Measurements from ENCODE around the gene MYO15A. TPM values are rescaled to one million over a fixed set of nuclear protein-coding genes. Genes with fewer than 3 reads are reported as not detected.

MYO15A gene
- total RNA-seq, 4 donors from 2014 or later, result 0.30 to 0.68 (median 0.50) TPM

DNA sequence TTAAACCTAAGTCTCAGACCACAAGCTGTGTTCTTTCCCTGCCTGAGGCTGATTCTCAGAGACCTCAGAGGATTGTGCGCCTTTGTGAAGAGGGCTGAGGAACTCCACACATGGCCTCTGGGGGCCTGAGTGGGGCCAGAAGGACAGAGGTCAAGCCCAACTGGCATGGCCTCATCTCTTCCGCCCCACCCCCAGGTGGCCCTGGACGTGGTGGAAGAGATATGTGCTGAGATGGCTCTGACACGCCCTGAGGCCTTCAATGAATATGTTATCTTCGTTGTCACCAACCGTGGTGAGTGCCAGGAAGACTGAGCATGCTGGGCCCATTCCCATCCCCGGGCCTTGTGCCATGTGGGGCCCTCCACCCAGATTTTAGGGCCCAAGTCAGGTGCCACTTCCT lies 55.0 kb downstream of the MYO15A start:
- intact Hi-C loops (cut with DNase I; ENCODE audit: low total_unique reads), result no loop called here
- no peak for DNase-seq (ENCODE audit: low spot score in 2 of 2)
- TF ChIP-seq, protein P1, sequence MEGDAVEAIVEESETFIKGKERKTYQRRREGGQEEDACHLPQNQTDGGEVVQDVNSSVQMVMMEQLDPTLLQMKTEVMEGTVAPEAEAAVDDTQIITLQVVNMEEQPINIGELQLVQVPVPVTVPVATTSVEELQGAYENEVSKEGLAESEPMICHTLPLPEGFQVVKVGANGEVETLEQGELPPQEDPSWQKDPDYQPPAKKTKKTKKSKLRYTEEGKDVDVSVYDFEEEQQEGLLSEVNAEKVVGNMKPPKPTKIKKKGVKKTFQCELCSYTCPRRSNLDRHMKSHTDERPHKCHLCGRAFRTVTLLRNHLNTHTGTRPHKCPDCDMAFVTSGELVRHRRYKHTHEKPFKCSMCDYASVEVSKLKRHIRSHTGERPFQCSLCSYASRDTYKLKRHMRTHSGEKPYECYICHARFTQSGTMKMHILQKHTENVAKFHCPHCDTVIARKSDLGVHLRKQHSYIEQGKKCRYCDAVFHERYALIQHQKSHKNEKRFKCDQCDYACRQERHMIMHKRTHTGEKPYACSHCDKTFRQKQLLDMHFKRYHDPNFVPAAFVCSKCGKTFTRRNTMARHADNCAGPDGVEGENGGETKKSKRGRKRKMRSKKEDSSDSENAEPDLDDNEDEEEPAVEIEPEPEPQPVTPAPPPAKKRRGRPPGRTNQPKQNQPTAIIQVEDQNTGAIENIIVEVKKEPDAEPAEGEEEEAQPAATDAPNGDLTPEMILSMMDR (IDR thresholded peaks at IDR 0.05), result no peak
- no peak for TF ChIP-seq POLR2A (IDR thresholded peaks at IDR 0.05)
- no peak overlapping the region for H3K4me3 ChIP-seq (ENCODE audit: low read depth, poor library complexity, severe bottlenecking)
- 64 to 70% methylated on average over 7 of the region's 7 CpGs for WGBS, 2 donors

DNA sequence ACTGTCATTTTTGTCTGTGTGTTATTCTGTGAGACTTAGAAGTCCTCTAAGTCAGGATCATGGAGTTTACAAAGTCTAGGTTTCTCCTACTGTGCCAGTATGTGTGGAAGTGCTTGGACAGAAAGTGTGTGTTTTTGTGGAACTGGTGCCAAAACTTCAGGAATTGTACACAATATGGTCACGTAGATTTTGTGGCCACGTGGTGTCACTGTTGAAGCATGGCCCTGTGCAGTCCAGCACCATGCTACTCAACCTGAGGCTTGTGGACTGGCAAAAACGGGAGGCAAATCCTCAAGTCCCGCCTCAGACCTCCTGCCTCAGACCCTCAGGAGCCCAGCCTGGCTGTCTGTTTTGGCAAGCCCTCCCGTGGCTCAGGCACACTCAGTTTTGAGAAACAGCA lies 58.3 kb downstream of the MYO15A start:
- no peak overlapping the region for H3K4me3 ChIP-seq (ENCODE audit: low read depth, poor library complexity, severe bottlenecking)
- TF ChIP-seq, protein P1 (IDR thresholded peaks at IDR 0.05), result no peak
- no peak for TF ChIP-seq POLR2A (IDR thresholded peaks at IDR 0.05)
- WGBS, 2 donors, result 51 to 79% methylated on average over 4 to 5 of the region's 5 CpGs
- DNase-seq (ENCODE audit: low spot score in 2 of 2), result no peak
- intact Hi-C loops (cut with DNase I; ENCODE audit: low total_unique reads), result no loop called here

DNA sequence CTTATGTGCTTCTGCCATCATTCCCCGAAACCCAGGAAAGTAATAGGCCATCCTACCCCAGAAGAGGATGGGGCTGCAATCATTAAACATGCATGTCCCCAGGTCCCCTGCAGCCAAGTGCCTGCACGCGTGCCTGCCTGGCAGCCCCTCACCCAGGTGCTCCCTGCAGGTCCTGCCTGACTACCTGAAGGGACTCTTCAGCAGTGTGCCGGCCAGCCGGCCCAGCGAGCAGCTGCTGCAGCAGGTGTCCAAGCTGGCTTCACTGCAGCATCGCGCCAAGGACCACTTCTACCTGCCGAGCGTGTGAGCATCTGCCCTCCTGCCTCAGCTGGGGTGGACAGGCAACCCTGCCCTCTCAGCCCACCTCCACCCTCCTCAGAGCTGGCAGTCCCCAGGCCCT lies 58.9 kb downstream of the MYO15A start:
- no peak for DNase-seq (ENCODE audit: low spot score in 2 of 2)
- H3K4me3 ChIP-seq (ENCODE audit: low read depth, poor library complexity, severe bottlenecking), result no peak overlapping the region
- WGBS, 2 donors, result 75 to 90% methylated on average over 5 to 7 of the region's 10 CpGs
- intact Hi-C loops (cut with DNase I; ENCODE audit: low total_unique reads), result no loop called here
- TF ChIP-seq, protein P1 (IDR thresholded peaks at IDR 0.05), result no peak
- TF ChIP-seq POLR2A (IDR thresholded peaks at IDR 0.05), result no peak

DNA sequence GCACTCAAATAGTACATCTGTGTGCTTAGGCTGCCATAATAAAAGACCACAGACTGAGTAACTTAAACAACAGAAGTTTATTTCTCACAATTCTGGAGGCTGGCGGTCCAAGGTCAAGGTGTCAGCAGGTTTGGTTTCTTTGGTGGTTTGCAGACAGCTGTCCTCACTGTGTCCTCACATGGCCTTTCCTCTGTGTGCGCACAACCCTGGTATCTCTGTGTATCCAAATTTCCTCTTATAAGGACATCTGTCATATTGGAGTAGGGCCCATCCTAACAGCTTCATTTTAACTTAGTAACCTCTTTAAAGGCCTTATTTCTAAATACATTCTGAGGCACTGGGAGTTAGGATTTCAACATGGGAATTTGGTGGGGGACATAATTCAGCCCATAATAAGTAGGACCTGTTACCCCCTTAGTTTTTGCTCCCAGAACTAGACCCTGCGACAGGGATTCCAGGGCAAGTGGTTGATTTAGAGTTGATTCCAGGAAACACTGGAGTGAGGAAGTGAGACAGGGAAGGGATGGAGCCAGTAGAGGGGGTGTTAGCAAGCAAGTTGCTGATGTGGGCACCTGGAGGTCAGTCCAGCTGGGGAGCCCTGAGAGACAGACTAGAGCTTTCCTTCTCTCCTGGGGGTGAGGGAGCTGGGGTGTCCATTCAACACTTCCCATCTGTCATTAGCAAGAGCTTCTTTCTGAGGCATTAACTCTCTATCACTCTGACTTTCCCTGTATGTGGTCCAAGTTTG lies 64.1 kb downstream of the MYO15A start:
- intact Hi-C loops (cut with DNase I; ENCODE audit: low total_unique reads), result no loop called here
- TF ChIP-seq, protein P1 (IDR thresholded peaks at IDR 0.05), result no peak
- TF ChIP-seq POLR2A (IDR thresholded peaks at IDR 0.05), result no peak
- WGBS, 2 donors, result 81 to 94% methylated on average over 3 of the region's 3 CpGs
- DNase-seq (ENCODE audit: low spot score in 2 of 2), result no peak
- no peak overlapping the region for H3K4me3 ChIP-seq (ENCODE audit: low read depth, poor library complexity, severe bottlenecking)

DNA sequence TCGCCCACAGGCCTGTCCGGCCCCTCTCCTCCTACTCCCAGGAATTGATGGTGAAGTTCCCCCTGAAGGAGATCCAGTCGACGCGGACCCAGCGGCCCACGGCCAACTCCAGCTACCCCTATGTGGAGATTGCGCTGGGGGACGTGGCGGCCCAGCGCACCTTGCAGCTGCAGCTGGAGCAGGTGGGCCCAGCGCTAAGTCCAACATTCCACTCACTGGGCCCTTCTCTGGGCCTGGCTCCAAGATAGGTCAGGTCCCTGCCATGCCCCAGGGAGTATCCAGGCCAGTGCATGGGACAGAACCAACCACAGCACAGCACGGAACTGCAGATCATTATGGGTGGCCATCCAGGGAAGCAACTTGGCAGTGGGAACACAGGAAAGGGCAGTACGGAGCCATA lies 65.2 kb downstream of the MYO15A start:
- no peak for DNase-seq (ENCODE audit: low spot score in 2 of 2)
- WGBS, 2 donors, result 90 to 98% methylated on average over 10 to 14 of the region's 14 CpGs
- no peak overlapping the region for H3K4me3 ChIP-seq (ENCODE audit: low read depth, poor library complexity, severe bottlenecking)
- no peak for TF ChIP-seq POLR2A (IDR thresholded peaks at IDR 0.05)
- TF ChIP-seq, protein P1 (IDR thresholded peaks at IDR 0.05), result no peak
- intact Hi-C loops (cut with DNase I; ENCODE audit: low total_unique reads), result no loop called here

DNA sequence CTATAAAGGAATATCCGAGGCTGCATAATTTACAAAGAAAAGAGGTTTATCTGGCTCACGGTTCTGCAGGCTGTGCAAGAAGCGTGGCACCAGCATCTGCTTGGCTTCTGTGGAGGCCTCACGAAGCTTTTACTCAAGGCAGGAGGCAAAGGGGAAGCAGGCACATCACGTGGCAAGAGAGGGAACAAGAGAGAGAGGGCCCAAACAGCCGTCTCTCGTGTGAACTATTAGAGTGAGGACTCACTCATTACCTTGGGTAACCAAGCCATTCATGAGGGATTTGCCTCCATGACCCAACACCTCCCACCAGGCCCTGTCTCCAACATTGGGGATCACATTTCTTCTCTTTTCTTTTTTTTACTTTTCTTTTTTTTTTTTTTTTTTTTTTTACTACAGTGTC lies 67.6 kb downstream of the MYO15A start:
- WGBS, 2 donors, result 80% methylated on average over 7 of the region's 7 CpGs
- intact Hi-C loops (cut with DNase I; ENCODE audit: low total_unique reads), result no loop called here
- TF ChIP-seq, protein P1 (IDR thresholded peaks at IDR 0.05), result no peak
- TF ChIP-seq POLR2A (IDR thresholded peaks at IDR 0.05), result no peak
- peak in 1 of 2 donors; percentile 38 for DNase-seq (ENCODE audit: low spot score in 2 of 2)
- H3K4me3 ChIP-seq (ENCODE audit: low read depth, poor library complexity, severe bottlenecking), result no peak overlapping the region
